H4 (cell line): Measurements from ENCODE around the gene ZNF100. TPM values are rescaled to one million over a fixed set of nuclear protein-coding genes. Genes with fewer than 3 reads are reported as not detected.
"Not testable (repeated sequence)": the region's sequence is repeated elsewhere in the genome, so short reads cannot be mapped to it uniquely, and the experiment has no call there.

Experiments used
- DNase-seq: peaks from one replicate; pipeline ENCODE4 v3.0.0-alpha.2; 2015; ENCODE audit warnings: low spot score
- total RNA-seq: library from RNA; depleted of rRNA; stranded (reverse); fragments of >200 nt; shearing (Covaris generic); gene quantifications from 2 replicates; pipeline ENCODE4 v1.2.3, GENCODE V29; 2014; rRNA removed

The ZNF100 gene
- total RNA-seq, 1 experiment from 2014 or later: 5.1 TPM

GRCh38 chr19:21704320-21704719 is 63.1 kb downstream of the ZNF100 start:
- no peak for DNase-seq

GRCh38 chr19:21699197-21699596 is 68.2 kb downstream of the ZNF100 start:
- DNase-seq: no peak

GRCh38 chr19:21698215-21698614 is 69.2 kb downstream of the ZNF100 start:
- no peak for DNase-seq

GRCh38 chr19:21697698-21698097 is 69.7 kb downstream of the ZNF100 start:
- DNase-seq: no peak

- no peak for DNase-seq
Observed at GRCh38 chr19:21694171-21694906, 73.0 kb downstream of the ZNF100 start.

GRCh38 chr19:21693399-21693798 is 74.0 kb downstream of the ZNF100 start:
- no peak for DNase-seq

- DNase-seq: no peak
Observed at GRCh38 chr19:21691661-21692060, 75.7 kb downstream of the ZNF100 start.

- no peak for DNase-seq
Observed at GRCh38 chr19:21688464-21688863, 78.9 kb downstream of the ZNF100 start.

GRCh38 chr19:21680671-21681070 is 86.7 kb downstream of the ZNF100 start:
- DNase-seq: no peak

GRCh38 chr19:21680026-21680425 is 87.4 kb downstream of the ZNF100 start:
- DNase-seq: no peak

GRCh38 chr19:21677696-21678418 is 89.5 kb downstream of the ZNF100 start:
- DNase-seq: no peak

GRCh38 chr19:21674454-21674853 is 92.9 kb downstream of the ZNF100 start:
- DNase-seq: no peak

- not testable (repeated sequence) for DNase-seq
Observed at GRCh38 chr19:21673479-21673878, 93.9 kb downstream of the ZNF100 start.

Other genes starting within 250 kb of the ZNF100 start
- 6.2 and 7.1 TPM in 2 replicates for gene ZNF43, start 68.6 kb upstream of the ZNF100 start, total RNA-seq
- gene ZNF208, start 243.4 kb upstream of the ZNF100 start, total RNA-seq: 0.33 and 2.8 TPM in 2 replicates